Measurements from ENCODE around the gene E2F6.

Gene E2F6

GRCh38 chr2:11509657-11510360 is 43.8 kb upstream of the E2F6 start:
- no peak for TF ChIP-seq CTCF (IDR thresholded peaks at IDR 0.05; ENCODE audit: control insufficient read depth, insufficient read depth, low read depth, low read length, missing control alignments)
- no peak overlapping the region for H3K4me3 ChIP-seq (ENCODE audit: control insufficient read depth, low read depth, low read length)

GRCh38 chr2:11508279-11508678 is 42.3 kb upstream of the E2F6 start:
- TF ChIP-seq CTCF (IDR thresholded peaks at IDR 0.05; ENCODE audit: control insufficient read depth, insufficient read depth, low read depth, low read length, missing control alignments): no peak
- no peak for DNase-seq (ENCODE audit: low read depth)

More at GRCh38 chr2:11509657-11510360, 43.8 kb upstream of the E2F6 start:
- no peak for DNase-seq (ENCODE audit: low read depth)

GRCh38 chr2:11507517-11507916 is 41.6 kb upstream of the E2F6 start:
- no peak for TF ChIP-seq CTCF (IDR thresholded peaks at IDR 0.05; ENCODE audit: control insufficient read depth, insufficient read depth, low read depth, low read length, missing control alignments)
- no peak for DNase-seq (ENCODE audit: low read depth)

More at GRCh38 chr2:11508279-11508678, 42.3 kb upstream of the E2F6 start:
- no peak overlapping the region for H3K4me3 ChIP-seq (ENCODE audit: control insufficient read depth, low read depth, low read length)

GRCh38 chr2:11506611-11506969 is 40.6 kb upstream of the E2F6 start:
- no peak for TF ChIP-seq CTCF (IDR thresholded peaks at IDR 0.05; ENCODE audit: control insufficient read depth, insufficient read depth, low read depth, low read length, missing control alignments)
- H3K4me3 ChIP-seq (ENCODE audit: control insufficient read depth, low read depth, low read length): no peak overlapping the region
- no peak for DNase-seq (ENCODE audit: low read depth)

More at GRCh38 chr2:11507517-11507916, 41.6 kb upstream of the E2F6 start:
- H3K4me3 ChIP-seq (ENCODE audit: control insufficient read depth, low read depth, low read length): no peak overlapping the region

GRCh38 chr2:11505652-11506610 is 40.0 kb upstream of the E2F6 start:
- no peak for TF ChIP-seq CTCF (IDR thresholded peaks at IDR 0.05; ENCODE audit: control insufficient read depth, insufficient read depth, low read depth, low read length, missing control alignments)
- H3K4me3 ChIP-seq (ENCODE audit: control insufficient read depth, low read depth, low read length): no peak overlapping the region
- DNase-seq (ENCODE audit: low read depth): no peak

GRCh38 chr2:11503354-11503927 is 37.5 kb upstream of the E2F6 start:
- no peak overlapping the region for H3K4me3 ChIP-seq (ENCODE audit: control insufficient read depth, low read depth, low read length)
- TF ChIP-seq CTCF (IDR thresholded peaks at IDR 0.05; ENCODE audit: control insufficient read depth, insufficient read depth, low read depth, low read length, missing control alignments): no peak
- DNase-seq (ENCODE audit: low read depth): no peak
